Measurements from ENCODE around the gene TULP4.

TULP4 gene

DNA sequence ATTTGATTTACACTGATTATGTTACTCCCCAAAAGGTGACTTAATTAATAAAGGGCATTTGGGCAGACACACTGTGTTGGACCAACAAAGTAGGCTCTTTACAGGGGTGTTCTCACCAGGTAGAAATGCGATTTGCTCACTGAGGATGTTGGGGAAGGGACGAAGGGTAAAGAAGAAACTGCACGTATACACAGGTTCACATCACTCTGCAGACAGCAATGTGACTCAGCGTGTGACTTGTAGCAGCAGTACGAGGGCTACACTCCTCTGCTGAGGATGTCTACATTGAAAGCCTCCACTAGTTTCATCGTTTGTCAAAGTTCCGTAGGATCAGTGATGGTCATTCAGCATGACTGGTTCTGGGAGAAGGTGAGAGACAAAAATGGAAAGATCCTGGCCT is 194.9 kb downstream of the TULP4 start:
- no peak for DNase-seq (ENCODE audit: low spot score)
- Histone ChIP-seq H3K4me3 (no peak overlapping the region), H3K27ac (no peak overlapping the region)
- TF ChIP-seq, protein P1, sequence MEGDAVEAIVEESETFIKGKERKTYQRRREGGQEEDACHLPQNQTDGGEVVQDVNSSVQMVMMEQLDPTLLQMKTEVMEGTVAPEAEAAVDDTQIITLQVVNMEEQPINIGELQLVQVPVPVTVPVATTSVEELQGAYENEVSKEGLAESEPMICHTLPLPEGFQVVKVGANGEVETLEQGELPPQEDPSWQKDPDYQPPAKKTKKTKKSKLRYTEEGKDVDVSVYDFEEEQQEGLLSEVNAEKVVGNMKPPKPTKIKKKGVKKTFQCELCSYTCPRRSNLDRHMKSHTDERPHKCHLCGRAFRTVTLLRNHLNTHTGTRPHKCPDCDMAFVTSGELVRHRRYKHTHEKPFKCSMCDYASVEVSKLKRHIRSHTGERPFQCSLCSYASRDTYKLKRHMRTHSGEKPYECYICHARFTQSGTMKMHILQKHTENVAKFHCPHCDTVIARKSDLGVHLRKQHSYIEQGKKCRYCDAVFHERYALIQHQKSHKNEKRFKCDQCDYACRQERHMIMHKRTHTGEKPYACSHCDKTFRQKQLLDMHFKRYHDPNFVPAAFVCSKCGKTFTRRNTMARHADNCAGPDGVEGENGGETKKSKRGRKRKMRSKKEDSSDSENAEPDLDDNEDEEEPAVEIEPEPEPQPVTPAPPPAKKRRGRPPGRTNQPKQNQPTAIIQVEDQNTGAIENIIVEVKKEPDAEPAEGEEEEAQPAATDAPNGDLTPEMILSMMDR (IDR thresholded peaks at IDR 0.05) = no peak

DNA sequence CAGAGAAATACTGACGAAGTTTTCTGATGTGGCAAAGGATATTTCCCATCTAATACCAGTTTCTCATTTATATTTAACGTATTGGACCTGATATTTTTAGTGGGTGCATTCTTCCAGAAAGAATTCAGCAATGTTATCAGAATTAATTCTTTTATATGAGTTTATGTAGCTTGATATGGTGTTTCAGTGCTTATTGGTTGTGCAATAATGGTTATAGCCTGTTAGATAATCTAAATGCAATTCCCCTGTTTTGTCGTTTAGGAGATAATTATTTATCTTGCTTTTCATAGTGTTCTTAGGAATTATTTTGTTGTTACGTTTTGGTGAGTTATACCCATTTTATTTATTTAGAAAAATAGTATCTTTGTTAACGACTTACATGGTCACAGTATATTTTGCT is 196.2 kb downstream of the TULP4 start:
- H3K4me3 ChIP-seq = no peak overlapping the region
- TF ChIP-seq, protein P1 (IDR thresholded peaks at IDR 0.05) = no peak
- no peak for DNase-seq (ENCODE audit: low spot score)
- no peak overlapping the region for H3K27ac ChIP-seq

DNA sequence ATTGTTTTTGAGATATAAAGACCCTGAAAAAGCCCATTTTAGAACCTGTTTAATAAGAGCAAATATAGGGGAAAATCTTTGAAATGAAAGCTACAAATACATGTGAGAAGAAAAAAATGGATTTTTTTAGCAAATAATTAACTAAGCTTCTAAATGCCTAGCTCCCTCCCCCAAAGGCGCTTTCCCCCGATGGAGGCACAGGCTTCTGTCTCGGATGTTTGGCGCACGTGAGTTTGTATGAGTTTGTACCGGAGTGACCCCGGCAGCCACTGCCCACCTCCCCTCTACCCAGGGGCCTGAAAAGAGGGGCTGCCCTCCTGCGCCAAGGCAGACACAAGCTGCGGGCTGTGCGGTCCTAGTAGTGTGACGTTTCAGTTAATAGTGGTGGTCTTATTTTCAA is 197.2 kb downstream of the TULP4 start:
- Histone ChIP-seq H3K27ac (no peak overlapping the region), H3K4me3 (no peak overlapping the region)
- no peak for DNase-seq (ENCODE audit: low spot score)
- TF ChIP-seq, protein P1 (IDR thresholded peaks at IDR 0.05) = no peak

DNA sequence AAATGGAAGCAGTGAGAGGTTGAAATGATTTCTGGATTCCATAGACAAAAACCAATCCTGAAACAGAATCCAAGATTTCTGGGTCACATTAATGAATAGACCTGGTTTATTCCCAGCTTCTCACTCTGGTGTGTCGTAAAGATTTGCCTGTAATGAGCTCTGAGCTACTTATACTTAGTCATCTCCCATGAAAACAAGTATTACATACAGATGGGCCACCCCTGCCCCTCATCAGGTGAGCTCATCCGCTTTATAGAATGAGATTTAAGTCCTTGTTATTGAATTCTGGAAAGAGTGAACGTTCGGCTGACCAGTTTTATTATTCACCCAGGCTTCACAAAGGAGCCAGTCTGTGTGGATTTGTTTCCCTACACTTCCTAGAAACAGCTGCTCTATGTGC is 200.5 kb downstream of the TULP4 start:
- no peak overlapping the region for H3K27ac ChIP-seq
- TF ChIP-seq, protein P1 (IDR thresholded peaks at IDR 0.05) = no peak
- no peak overlapping the region for H3K4me3 ChIP-seq
- no peak for DNase-seq (ENCODE audit: low spot score)

DNA sequence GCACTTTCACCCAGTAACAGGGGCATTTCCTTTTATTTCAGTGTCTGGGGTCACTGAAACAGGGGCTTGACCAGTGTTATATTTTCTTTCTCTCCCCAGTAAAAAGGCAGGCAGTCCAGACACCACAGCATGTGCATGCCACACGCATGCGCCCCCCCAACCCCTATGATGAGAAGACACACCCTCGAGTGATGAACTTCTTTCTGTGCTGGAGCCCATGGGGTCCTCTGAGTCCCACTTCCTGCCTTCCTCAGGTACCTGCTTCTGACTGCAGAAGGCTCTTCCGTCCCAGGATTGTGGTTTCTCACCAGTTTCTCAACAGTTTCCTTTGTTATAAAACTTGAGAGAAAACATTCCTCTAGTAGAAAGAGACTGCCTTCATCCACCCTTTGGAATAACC is 201.9 kb downstream of the TULP4 start:
- TF ChIP-seq, protein P1 (IDR thresholded peaks at IDR 0.05) = no peak
- no peak for DNase-seq (ENCODE audit: low spot score)
- no peak overlapping the region for H3K4me3 ChIP-seq
- H3K27ac ChIP-seq = no peak overlapping the region

DNA sequence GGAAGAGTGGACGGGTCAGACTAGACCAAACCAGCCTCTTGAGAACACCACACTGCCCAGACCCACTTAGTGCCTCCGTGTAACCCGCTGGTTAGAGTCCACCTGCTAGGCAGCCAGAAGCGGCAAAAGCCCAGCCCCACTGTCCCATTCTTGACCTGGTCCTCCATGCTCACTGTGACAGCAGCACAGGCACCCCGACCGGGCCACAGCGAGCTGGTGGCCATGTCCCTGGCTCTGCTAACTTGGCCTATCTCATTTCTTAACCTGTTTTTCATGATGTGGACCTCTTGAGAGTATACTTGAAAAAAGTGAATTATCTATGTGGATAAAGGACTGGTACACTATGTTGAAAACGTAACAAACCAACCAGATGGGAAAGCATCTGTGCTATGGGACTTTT is 202.7 kb downstream of the TULP4 start:
- no peak for DNase-seq (ENCODE audit: low spot score)
- TF ChIP-seq, protein P1 (IDR thresholded peaks at IDR 0.05) = no peak
- no peak overlapping the region for H3K27ac ChIP-seq

DNA sequence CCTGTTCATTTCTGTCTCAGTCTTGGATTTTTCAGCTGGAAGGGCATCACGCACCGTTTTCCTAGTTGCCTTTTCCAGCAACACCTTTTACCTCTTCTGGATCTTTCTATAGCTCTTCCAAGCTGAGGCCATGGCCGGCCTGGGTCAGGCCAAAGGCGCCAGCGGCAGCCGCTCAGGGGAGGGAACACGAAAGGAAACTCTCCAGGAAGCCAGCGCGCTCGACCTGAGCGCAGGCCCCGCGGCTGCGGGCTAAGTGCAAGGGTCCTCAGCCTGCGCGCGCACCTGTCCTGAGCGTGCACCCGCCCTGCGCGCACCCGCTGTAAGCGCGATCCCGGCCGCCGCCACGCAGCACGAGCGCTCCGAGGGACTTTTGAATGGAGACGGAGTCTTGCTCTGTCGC is 203.8 kb downstream of the TULP4 start:
- DNase-seq (ENCODE audit: low spot score) = no peak
- Histone ChIP-seq H3K27ac (no peak overlapping the region), H3K4me3 (no peak overlapping the region)
- TF ChIP-seq, protein P1 (IDR thresholded peaks at IDR 0.05) = no peak

More for the DNA sequence above, 202.7 kb downstream of the TULP4 start:
- no peak overlapping the region for H3K4me3 ChIP-seq

All from coronary artery (tissue), 2 donors.